ENCODE measurements around the gene IFI16.
A peak's percentile ranks its signal among the peaks of the same experiment; 100 is the strongest.

IFI16 gene

DNA sequence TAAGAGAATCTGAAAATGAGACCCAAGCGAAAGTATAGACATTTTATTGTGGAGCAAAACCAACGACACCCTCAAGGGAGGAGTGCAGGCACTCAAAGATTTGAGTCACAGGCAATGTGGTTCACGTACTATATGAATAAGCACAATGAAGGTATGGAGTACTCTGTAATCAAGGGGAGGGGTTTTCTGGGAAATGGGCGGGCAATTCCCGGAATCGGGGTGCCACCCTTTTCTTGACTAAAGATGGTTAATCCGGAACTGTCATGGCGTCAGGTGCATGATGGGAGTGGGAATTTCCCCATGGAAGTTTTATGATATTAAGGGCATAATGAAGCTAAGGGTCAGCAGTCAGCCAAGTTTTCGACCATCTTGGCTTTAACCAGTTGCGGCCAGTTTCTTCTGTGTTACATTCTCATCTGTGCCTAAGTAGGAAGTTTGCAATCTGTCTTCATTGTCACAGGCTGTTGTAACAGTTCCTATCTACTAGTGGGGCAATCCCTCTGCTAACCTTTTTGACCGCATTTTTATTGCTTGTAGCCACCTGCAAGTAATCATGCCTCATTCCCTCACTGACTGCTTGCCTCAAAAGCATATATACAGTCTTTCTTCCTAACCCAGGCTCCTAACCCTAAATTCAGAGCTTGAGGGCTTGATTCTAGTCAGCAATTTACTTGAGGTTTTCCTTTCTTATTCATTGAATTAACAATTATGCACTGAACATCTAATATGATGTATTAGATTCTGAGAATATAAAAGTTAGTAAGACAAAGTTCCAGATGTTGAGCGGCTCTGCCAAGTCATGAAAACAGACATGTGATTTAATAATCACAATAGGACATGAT lies 67.6 kb downstream of the IFI16 start:
- TF ChIP-seq, protein P1, sequence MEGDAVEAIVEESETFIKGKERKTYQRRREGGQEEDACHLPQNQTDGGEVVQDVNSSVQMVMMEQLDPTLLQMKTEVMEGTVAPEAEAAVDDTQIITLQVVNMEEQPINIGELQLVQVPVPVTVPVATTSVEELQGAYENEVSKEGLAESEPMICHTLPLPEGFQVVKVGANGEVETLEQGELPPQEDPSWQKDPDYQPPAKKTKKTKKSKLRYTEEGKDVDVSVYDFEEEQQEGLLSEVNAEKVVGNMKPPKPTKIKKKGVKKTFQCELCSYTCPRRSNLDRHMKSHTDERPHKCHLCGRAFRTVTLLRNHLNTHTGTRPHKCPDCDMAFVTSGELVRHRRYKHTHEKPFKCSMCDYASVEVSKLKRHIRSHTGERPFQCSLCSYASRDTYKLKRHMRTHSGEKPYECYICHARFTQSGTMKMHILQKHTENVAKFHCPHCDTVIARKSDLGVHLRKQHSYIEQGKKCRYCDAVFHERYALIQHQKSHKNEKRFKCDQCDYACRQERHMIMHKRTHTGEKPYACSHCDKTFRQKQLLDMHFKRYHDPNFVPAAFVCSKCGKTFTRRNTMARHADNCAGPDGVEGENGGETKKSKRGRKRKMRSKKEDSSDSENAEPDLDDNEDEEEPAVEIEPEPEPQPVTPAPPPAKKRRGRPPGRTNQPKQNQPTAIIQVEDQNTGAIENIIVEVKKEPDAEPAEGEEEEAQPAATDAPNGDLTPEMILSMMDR (IDR thresholded peaks at IDR 0.05; ENCODE audit: control insufficient read depth, insufficient read depth, low read depth, low read length, missing control alignments), result no peak
- no peak overlapping the region for H3K4me3 ChIP-seq (ENCODE audit: control insufficient read depth, low read depth, low read length)
- DNase-seq (ENCODE audit: low read depth), result peak; percentile 53

DNA sequence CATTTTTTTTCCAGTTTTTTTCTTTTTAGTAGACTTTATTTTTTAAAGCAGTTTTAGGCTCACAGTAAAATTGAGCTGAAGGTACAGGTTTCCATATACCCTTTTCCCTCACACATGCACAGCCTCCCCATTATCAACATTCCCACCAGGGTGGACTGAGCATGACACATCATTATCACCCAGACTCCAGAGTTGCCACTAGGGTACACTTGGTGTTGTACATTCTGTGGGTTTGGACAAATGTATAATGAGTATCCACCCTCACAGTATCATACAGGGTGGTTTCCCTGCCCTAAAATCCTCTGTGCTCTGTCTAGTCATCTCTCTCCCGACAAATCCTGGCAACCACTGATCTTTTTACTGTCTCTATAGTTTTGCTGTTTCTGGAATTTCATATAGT lies 69.8 kb downstream of the IFI16 start:
- H3K4me3 ChIP-seq (ENCODE audit: control insufficient read depth, low read depth, low read length), result no peak overlapping the region
- DNase-seq (ENCODE audit: low read depth), result no peak
- TF ChIP-seq, protein P1 (IDR thresholded peaks at IDR 0.05; ENCODE audit: control insufficient read depth, insufficient read depth, low read depth, low read length, missing control alignments), result no peak

DNA sequence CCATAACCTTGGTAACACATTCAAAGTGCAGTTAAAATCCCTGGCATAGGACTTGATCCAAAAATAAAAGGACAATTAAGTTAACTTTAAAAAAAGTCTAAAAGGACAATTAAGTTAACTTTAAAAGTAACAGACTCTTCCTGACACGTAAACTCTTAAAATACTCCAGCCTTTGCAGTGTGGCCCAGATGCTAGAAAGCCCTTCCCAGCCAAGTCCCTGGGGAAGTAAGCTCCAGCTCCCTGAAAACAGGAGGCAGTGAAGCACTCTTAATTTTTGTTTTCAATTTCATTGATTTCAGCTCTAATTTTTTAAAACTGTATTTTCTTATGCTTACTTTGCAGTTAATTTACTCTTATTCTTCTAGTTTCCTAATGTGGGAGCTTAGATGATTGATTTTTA lies 71.9 kb downstream of the IFI16 start:
- TF ChIP-seq, protein P1 (IDR thresholded peaks at IDR 0.05; ENCODE audit: control insufficient read depth, insufficient read depth, low read depth, low read length, missing control alignments), result no peak
- no peak for DNase-seq (ENCODE audit: low read depth)
- no peak overlapping the region for H3K4me3 ChIP-seq (ENCODE audit: control insufficient read depth, low read depth, low read length)

DNA sequence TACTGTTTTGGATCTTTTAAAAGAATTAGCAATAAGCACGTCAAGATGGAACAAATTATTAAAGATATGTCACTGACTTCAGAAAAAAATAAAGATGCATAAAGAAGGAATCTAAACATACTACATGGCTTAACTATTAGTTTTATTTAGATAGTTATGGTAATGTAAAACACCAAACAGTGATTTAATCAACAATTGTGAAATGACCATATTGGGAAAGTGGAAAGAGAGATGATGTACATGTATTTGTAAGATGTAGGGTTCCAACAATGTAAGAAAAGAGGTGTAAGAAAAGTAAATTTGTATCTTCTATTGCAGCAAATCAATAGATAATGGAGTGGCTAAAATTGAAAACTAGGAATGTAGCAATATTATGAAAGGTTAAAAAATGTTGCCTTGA lies 73.3 kb downstream of the IFI16 start:
- TF ChIP-seq, protein P1 (IDR thresholded peaks at IDR 0.05; ENCODE audit: control insufficient read depth, insufficient read depth, low read depth, low read length, missing control alignments), result no peak
- H3K4me3 ChIP-seq (ENCODE audit: control insufficient read depth, low read depth, low read length), result no peak overlapping the region
- DNase-seq (ENCODE audit: low read depth), result no peak

DNA sequence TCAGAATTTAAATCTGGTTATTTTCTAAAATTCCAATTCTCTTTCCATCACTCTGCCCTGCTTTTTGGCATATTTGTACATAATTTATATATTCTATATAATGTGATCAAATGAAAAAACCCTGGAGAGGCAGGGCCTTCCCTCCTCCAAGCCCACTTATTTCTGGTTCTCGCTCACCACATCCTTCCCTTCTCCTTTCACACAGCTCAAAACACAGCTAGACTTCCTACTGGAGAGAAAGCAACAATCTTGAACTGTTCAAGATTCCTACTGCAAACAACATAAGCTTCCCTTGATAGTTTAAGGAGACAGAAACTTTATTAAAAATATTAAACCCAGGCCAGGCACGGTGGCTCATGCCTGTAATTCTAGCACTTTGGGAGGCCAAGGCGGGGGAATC lies 74.4 kb downstream of the IFI16 start:
- TF ChIP-seq, protein P1 (IDR thresholded peaks at IDR 0.05; ENCODE audit: control insufficient read depth, insufficient read depth, low read depth, low read length, missing control alignments), result no peak
- no peak overlapping the region for H3K4me3 ChIP-seq (ENCODE audit: control insufficient read depth, low read depth, low read length)
- no peak for DNase-seq (ENCODE audit: low read depth)

DNA sequence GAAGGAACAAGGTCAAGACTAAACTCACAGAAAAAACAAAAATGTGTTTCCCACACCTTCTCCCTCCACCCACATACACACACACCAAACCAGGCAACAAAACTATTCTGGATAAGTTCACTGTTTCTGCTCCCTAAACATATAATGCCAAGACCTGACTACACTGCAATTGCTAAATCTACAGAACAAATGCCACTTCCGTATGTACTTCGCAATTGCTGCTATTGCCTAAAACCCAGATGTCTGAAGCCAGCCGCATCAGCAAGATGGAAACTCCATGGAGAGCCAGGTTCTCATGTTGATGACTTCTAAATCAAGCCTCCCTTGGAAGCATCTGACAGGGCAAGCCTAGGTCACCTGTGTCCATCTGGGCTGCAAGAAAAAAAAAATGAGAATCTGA lies 75.2 kb downstream of the IFI16 start:
- no peak overlapping the region for H3K4me3 ChIP-seq (ENCODE audit: control insufficient read depth, low read depth, low read length)
- TF ChIP-seq, protein P1 (IDR thresholded peaks at IDR 0.05; ENCODE audit: control insufficient read depth, insufficient read depth, low read depth, low read length, missing control alignments), result no peak
- DNase-seq (ENCODE audit: low read depth), result no peak
